ENCODE measurements around the gene AGK. TPM values are rescaled to one million over a fixed set of nuclear protein-coding genes. Genes with fewer than 3 reads are reported as not detected.

AGK gene
- polyA plus RNA-seq, 2 of the 4 experiments (the other 2 are of a cell fraction): 29.6 to 63.5 TPM

DNA sequence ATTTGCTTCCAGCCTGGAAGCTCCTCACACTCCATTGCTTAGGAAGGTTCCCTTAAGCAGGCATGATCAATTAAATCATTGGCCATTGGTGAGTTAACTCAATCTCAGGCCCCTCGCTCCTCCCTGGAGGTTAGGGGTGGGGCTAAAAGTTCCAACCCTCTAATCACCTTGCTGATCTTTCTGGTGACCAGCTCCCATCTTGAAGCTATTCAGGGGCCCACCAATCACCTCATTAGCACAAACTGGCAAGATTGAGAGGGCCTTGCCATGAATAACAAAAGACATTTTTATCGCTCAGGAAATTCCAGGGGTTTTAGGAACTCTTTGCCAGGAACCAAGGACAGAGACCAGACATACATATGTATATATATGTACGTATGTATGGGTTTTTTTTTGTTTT lies 58.4 kb downstream of the AGK start:
- no peak overlapping the region for H3K4me2 ChIP-seq
- WGBS (ENCODE audit: missing lambda C conversion rate): 93% methylated on average over 3 of the region's 3 CpGs
- no peak overlapping the region for H3K27ac ChIP-seq
- no peaks in the 10 kb centered on the region for H3K4me1 ChIP-seq
- no peak for DNase-seq (ENCODE audit: low read depth in 1 of 2, low spot score in 1 of 2)
- POLR2A ChIA-PET: no interaction called here
- no peak overlapping the region for H3K4me3 ChIP-seq
- no peaks in the 10 kb centered on the region for H3K9me3 ChIP-seq
- TF ChIP-seq TP53 (CRISPR knock-in tag; IDR thresholded peaks at IDR 0.05) (no peak), NPAS2 (CRISPR knock-in tag; IDR thresholded peaks at IDR 0.05; ENCODE audit: borderline replicate concordance) (no peak), JUNB (IDR thresholded peaks at IDR 0.05) (no peak), EHF (CRISPR knock-in tag; IDR thresholded peaks at IDR 0.05) (no peak)
- TF ChIP-seq, protein P1, sequence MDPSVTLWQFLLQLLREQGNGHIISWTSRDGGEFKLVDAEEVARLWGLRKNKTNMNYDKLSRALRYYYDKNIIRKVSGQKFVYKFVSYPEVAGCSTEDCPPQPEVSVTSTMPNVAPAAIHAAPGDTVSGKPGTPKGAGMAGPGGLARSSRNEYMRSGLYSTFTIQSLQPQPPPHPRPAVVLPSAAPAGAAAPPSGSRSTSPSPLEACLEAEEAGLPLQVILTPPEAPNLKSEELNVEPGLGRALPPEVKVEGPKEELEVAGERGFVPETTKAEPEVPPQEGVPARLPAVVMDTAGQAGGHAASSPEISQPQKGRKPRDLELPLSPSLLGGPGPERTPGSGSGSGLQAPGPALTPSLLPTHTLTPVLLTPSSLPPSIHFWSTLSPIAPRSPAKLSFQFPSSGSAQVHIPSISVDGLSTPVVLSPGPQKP (IDR thresholded peaks at IDR 0.05; ENCODE audit: low read depth, low read length): no peak
- CTCF ChIA-PET: no interaction called here
- no peak for ATAC-seq
- FAIRE-seq: no peak

DNA sequence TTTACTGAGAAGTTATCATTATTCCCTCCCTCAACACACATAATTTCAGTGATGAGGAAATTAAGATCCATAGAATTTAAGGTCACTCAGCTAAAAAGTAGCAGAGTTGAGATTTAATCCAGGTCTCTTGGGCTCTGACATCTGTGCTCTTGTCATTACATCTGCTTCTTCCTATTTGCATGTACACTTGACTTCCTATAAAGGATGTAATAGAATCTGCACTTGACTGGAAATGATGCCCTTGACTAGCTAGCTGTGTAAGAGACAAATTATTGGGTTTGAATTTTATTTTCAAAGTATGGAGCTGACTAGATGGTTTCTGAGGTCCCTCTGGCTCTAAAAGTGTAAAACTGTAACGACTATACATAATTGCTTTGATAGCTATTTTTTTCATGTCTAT lies 59.5 kb downstream of the AGK start:
- Histone ChIP-seq H3K4me3 (no peak overlapping the region), H3K4me2 (no peak overlapping the region), H3K4me1 (no peaks in the 10 kb centered on the region), H3K9me3 (no peaks in the 10 kb centered on the region), H3K27ac (no peak overlapping the region)
- TF ChIP-seq NR3C1 (IDR thresholded peaks at IDR 0.05): no peak
- no peak for TF ChIP-seq TP53 (CRISPR knock-in tag; IDR thresholded peaks at IDR 0.05)
- no peak for TF ChIP-seq FOSB (CRISPR knock-in tag; IDR thresholded peaks at IDR 0.05)
- DNase-seq (ENCODE audit: low read depth in 1 of 2, low spot score in 1 of 2) (no peak), ATAC-seq (no peak), FAIRE-seq (no peak)
- POLR2A ChIA-PET: no interaction called here
- 90% methylated on average over 1 of the region's 1 CpG for WGBS (ENCODE audit: missing lambda C conversion rate)
- CTCF ChIA-PET: interaction anchor here (1.1 kb wide), 1 partner anchor 10 kb away, joined by 3 read pairs; no protein-coding TSS in a partner anchor

DNA sequence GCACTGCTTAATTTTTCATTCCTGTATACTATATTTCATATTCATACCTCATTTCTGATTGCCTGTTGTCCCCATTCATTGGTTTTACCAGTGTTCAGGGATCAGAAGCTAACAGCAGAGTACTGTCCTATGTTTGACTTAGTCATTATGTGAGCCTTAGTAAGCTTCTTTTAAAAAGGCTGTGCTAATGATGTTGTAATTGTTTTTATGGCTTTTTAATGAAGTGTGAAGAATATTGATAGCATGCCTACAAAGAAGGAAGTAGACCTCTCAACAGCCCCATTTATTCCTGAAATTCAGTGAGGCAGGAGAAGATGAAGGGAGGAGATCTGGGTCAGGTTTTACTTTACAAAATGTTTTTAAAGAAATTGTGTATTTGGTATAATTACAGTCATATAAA lies 61.7 kb downstream of the AGK start:
- H3K4me3 ChIP-seq: no peak overlapping the region
- FAIRE-seq (no peak), DNase-seq (ENCODE audit: low read depth in 1 of 2, low spot score in 1 of 2) (no peak), ATAC-seq (no peak)
- H3K27ac ChIP-seq: no peak overlapping the region
- TF ChIP-seq MAZ (IDR thresholded peaks at IDR 0.05; ENCODE audit: borderline replicate concordance, low read depth, low read length): no peak
- TF ChIP-seq CBX8 (IDR thresholded peaks at IDR 0.05): no peak
- no peak for TF ChIP-seq TP53 (CRISPR knock-in tag; IDR thresholded peaks at IDR 0.05)
- TF ChIP-seq FOXS1 (CRISPR knock-in tag; IDR thresholded peaks at IDR 0.05): no peak
- TF ChIP-seq CBX2 (IDR thresholded peaks at IDR 0.05; ENCODE audit: borderline replicate concordance, low read depth): no peak
- no peak for TF ChIP-seq CHD2 (IDR thresholded peaks at IDR 0.05; ENCODE audit: low read length, partially characterized antibody)
- TF ChIP-seq, protein P1 (IDR thresholded peaks at IDR 0.05; ENCODE audit: low read depth, low read length): no peak
- ChIA-PET CTCF (no interaction called here), POLR2A (no interaction called here)
- no peak overlapping the region for H3K4me2 ChIP-seq
- H3K9me3 ChIP-seq: no peaks in the 10 kb centered on the region
- no peaks in the 10 kb centered on the region for H3K4me1 ChIP-seq

DNA sequence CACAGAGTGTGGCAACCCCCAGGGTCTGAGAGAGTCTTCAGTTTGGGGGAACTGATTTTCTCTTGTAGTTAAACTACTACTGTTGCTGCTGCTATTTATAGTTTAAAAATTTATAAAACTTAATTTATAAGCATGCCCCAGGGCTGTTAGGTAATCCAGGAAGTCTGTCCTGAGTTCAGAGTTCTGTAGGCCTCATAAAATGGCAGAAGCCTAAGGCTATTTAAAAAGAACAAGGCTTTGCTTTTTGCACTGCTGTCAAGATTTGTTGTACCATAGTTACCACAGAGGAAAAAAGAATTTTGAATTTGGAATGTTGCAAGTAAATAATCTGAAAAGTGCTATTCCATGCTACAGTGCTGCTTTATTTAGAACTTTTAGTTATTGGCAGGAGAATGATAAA lies 66.1 kb downstream of the AGK start:
- no peak overlapping the region for H3K27ac ChIP-seq
- CTCF ChIA-PET: interaction anchor here (1.2 kb wide), 1 partner anchor 48 kb away, joined by 3 read pairs; no protein-coding TSS in a partner anchor
- FAIRE-seq (no peak), DNase-seq (ENCODE audit: low read depth in 1 of 2, low spot score in 1 of 2) (no peak), ATAC-seq (no peak)
- H3K4me1 ChIP-seq: no peaks in the 10 kb centered on the region
- no peak overlapping the region for H3K4me3 ChIP-seq
- POLR2A ChIA-PET: no interaction called here
- no peaks in the 10 kb centered on the region for H3K9me3 ChIP-seq
- TF ChIP-seq KDM1A (IDR thresholded peaks at IDR 0.05; ENCODE audit: low read depth) (no peak), TFCP2L1 (CRISPR knock-in tag; IDR thresholded peaks at IDR 0.05) (no peak), CBX2 (IDR thresholded peaks at IDR 0.05; ENCODE audit: borderline replicate concordance, low read depth) (no peak), JUNB (IDR thresholded peaks at IDR 0.05) (no peak)
- TF ChIP-seq, protein P1 (IDR thresholded peaks at IDR 0.05; ENCODE audit: low read depth, low read length): no peak
- H3K4me2 ChIP-seq: no peak overlapping the region

Data from A549 (cell line).